Stimulated activated CD8-positive, alpha-beta memory T cell treated with anti-CD3 and anti-CD28 coated beads, Interleukin-7, amount 100 ng/mL, for 1 hour (primary cell): Measurements from ENCODE around the gene TTC33.
"Not testable (repeated sequence)": the region's sequence is repeated elsewhere in the genome, so short reads cannot be mapped to it uniquely, and the experiment has no call there.

Experiments used
- DNase-seq, 2 donors: peaks; one replicate each; pipeline ENCODE4 v3.0.0-alpha.2; 2020; ENCODE audit warnings: low read depth in 2 of 2

Gene TTC33

DNA sequence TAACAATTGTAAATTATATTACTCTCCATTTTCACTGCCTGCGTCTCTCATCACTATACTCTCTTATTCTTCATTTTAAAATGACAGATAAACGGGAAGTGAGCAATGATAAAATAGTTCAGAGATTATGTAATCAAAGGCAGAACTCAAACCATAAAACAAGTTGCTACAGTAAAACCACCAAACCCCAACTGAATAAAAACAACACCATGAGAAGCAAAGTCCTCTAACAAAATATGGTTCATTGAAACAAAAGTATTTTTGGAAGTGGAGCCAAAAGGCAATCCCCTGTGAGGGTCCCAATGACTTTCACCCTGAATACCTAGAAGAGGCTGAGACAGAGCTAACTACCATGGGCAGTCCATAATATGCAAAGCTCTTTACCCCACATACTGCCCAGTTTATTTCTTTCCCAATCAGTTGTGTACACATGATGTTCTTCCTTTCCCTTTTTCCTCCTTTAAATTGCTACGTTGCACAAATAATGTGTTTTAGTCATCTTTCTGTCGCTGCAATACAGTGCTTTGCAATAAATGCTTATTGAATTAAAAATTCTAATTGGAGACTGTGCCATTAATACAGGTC lies 140.1 kb downstream of the TTC33 start:
- DNase-seq = no peak

DNA sequence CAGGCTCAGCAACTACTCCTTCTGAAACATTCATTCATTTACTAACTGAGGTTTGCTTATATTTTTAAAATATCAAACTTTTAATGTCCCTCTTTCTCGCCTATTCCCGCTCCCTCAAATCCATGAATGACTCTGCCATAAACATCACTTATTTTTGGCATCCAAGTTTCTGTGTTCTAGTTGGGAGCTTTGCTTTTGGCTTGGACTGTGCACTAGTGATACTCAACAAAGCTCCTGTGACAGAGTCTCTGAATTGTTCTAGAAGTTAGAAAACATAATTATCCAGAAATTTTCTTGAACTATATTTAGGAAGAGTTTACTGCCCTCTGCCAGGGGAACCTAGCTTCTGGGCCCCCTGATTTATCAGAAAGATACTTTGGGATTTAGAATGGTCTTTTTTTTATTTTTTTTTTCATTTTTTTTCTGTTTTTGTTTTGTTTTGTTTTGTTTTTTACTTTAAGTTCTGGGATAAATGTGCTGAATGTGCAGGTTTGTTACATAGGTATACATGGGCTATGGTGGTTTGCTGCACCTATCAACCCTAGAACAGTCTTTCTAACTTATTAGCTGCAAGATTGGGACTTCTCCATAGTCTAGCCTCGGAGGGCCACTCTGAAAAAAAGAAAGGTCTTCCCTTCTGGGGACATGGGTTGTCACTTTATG lies 140.7 kb downstream of the TTC33 start:
- DNase-seq = no peak

DNA sequence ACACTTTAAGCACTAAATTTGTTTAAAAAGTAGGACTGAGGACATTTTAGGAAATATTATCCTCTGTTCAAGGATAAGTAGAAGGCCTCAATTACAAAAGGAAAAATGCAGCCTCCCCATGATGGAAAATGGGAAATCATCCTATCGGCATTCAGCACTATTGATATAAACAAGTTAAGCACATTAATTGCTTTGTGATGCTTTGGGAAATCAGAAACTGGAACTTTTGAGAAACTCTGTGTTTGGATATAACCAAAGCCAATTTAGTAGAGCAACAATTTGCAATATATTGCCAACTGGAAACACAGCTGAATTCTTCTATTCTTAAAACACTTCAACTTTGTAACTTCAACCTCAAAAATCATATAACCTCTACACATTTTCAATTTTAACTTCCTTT lies 141.3 kb downstream of the TTC33 start:
- no peak for DNase-seq

- DNase-seq = no peak
Measured at GRCh38 chr5:40607202-40607601, 148.6 kb downstream of the TTC33 start.

- no peak for DNase-seq
Measured at GRCh38 chr5:40606077-40606765, 149.5 kb downstream of the TTC33 start.

DNA sequence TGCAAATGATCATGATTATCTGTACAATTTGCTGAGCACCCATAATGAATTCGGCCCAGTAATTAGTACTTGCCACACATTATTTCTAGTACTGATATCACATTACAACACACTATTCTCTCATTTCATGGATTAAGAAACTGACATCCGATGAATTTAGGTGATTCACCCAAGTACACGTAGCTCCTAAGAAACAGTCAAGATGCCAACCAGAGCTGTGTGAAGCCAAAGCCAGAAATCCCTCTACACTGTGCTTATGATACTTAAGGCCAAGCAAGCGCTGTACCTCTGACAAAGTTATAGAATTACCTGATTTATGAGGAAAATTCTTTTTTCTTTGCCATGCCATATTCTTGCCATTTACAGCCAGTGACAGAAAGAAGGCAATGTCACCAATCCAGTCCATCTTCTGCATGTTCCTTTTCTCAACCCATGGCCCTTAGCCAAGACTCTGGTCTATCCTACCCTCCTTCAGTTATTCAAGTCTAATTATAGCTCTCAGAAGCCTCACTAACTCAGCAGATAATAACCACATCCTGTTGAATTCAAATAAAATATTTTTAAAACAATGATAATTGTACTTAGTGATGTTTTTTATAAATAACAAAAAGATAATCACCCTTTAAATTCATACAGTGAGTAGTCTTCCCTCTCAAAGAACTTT lies 150.3 kb downstream of the TTC33 start:
- no peak for DNase-seq

- no peak for DNase-seq
Measured at GRCh38 chr5:40603378-40603777, 152.4 kb downstream of the TTC33 start.

DNA sequence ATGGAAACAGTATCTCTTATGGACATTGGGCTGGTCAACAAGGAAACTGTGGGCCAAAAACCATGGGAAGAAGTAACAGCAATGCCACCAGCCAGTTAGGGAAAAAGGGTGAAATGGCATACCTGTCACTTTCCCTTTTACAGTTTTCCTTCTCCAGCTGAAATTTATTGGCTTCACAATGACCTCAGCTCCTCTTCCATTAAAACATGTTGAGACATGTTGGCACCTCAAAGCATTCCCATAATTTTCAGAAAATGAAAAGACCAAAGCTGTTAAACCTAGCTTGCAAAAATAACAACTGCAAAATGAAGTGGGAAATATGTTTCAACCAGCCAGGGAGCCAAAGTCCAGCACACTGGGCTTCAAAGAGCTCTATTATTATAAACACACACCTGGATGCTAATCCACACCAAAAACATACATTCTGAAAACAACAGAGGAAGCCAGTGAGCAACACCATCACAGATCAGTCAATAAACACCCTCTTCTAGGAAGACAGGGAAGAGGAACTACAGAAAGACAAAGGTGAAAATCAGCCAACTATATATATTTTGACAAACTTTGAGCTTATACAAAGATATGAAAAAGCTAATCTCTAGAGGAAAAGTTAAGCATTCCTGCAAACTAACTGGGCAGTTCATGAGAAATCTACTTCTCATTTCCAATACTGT lies 154.4 kb downstream of the TTC33 start:
- DNase-seq = no peak

- DNase-seq = no peak
Measured at GRCh38 chr5:40600383-40600782, 155.4 kb downstream of the TTC33 start.

GRCh38 chr5:40599676-40600075 lies 156.1 kb downstream of the TTC33 start:
- DNase-seq = no peak

DNA sequence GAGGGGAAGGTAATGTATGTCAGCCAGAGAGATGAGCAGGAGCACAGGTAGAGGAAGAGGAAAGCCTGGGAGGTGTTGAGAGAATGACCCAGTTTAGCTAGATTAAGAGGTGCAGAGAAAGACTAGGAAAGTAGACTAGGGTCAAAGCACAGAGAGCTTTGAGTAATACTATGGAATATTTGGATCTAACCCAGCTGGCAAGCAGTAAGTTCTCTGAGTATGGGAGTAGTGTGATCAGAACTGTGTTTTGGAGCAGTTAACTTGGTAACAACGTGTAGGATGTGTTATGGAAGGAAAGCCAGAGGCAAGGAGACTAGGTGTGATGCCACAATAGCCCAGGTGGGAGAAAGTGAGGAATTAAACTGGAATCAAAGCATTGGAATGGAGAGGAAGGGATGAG lies 160.9 kb downstream of the TTC33 start:
- DNase-seq = no peak

DNA sequence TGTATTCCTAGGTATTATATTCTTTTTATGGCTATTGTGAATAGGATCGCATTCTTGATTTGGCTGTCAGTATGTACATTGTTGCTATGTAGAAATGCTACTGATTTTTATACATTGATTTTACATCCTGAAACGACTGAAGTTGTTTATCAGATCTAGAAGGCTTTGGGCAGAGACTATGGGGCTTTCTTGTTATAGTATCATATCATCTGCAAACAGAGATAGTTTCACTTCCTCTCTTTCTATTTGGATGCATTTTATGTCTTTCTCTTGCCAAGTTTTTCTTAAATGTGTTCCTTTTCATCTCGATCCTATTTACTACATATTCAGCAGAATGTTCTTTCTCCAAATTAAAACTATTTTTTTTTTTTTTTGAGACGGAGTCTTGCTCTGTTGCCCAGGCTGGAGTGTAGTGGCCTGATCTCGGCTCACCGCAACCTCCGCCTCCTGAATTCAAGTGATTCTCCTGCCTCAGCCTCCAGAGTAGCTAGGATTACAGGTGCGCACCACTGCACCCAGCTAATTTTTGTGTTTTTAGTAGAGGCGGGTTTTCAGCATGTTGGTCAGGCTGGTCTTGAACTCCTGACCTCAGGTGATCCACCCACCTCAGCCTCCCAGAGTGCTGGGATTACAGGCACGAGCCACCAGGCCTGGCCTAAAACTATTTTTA lies 163.9 kb downstream of the TTC33 start:
- DNase-seq = not testable (repeated sequence)

DNA sequence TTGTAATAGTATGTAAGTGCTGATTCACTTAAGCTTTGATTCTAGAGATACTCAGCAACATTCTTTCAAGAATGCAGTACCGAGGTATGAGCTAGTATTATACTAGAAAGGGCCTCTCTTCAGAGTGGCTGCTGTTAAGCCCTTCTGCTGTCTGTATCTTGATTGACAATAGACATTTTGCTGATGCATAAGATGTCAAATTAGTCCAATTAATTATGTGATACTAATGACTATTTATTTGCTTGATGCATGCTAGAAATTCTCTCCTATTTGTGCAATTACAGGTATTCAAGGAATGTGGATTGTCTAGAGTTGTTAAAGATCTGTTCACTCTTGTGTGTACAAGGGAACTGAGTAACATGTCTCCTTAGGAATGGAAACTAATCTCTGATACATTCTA lies 168.4 kb downstream of the TTC33 start:
- no peak for DNase-seq

DNA sequence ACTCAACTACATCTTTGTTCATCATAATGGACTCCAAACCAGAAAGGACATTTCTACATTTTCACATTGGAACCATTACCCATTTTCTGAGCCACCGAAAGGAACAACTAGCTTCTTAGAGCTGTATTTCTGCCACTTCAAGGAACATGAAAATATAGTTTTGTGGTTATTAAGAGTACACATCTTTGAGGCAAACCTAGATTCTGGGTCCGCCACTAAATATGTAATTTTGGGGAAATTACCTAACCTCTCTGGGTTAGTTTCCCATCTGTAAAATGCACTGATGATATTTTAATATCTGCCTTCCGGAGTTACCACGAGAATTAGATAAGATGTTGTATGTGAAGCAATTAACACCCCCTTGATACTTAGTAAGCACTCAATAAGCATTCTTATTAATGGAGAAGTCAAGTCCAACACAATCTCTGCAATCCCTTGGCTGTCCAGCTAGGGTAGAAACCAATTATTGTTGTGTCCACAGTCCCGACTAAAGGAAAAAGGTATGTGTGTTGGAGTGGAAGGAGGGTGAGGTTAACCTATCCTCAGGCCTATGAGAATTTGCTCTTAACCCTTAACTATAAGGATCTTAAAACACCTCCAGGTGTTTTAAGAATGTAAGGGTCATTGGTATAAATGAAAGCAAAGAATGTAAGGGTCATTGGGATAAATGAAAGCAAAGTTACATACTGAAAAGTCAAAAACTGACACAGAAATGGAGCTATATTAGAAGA lies 170.1 kb downstream of the TTC33 start:
- no peak for DNase-seq

DNA sequence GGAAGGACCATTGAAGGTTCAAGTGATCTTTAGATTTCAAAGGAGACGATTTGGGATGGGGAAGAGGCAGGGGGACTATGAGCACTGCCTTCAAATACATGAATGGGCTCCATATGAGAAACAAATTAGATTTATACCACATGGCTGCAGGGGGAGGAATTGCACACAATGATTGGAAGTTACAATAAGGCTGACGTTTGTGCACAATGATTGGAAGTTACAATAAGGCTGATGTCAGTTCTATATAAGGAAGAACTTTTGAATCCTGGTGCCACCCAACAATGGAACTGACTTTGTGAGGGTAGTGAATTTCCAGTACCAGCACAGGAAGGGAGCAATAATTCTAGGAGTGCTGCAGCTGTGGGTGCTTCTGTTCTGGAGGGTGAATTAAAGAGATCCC lies 171.7 kb downstream of the TTC33 start:
- no peak for DNase-seq

GRCh38 chr5:40578501-40579451 lies 177.0 kb downstream of the TTC33 start:
- DNase-seq = no peak

DNA sequence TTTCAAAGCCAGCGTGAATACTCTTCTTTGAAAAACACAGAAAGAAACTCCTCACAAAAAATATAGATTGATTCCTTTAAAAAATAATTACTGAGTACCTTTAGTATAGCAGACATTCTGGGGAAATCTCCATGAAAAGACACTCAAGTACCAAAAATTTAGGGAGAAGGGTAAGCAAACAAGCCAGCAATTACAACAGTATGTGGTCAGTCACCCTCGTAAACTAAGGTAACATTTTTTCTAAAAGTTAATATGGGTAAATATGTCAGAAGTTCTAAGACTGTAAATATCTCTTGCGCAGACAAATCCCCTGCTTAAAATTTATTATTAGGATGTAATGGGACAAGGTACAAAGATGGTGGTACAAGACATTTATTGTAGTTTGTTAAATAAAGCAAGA lies 178.0 kb downstream of the TTC33 start:
- DNase-seq = no peak

- no peak for DNase-seq
Measured at GRCh38 chr5:40575921-40576320, 179.8 kb downstream of the TTC33 start.

DNA sequence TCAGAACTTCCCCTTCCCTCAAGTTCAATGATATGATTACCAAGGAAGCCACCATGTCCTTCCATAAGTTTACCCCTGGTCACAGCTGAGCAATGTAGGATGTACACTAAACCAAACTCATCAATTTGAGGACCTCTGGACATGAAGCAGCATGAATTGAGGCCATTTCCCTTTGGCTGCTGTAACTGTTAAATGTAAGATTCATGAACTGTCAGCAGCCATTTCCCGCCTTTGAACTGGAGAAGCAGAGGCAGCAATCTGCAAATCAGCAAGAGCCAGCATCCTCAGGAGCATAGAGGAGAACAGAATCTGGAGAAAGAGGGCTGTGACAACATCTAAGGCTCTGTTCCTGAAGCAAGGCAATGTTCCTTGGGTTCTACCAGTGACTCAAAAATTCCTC lies 180.3 kb downstream of the TTC33 start:
- DNase-seq = no peak

DNA sequence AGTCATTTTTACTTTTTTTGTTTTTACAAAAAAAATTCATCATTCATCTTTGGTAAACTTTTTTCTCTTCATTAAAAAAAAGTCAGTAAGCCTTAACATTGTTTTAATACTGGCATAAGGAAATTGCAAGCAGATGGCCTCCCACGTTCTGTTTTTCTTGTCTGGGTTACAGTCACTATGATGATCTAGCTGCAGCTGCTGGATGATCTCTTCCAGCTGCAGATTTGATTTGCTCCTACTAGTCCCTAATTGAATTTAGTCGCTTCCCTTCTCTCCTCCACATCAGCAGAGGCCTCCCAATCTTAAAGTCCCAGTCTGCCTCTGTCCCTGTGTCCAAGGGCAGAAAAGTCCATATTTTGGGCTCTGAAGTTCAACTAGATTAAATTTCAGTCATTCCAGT lies 182.8 kb downstream of the TTC33 start:
- DNase-seq = no peak
